HepG2 (cell line): ENCODE data around the gene LMAN2. TPM values are rescaled to one million over a fixed set of nuclear protein-coding genes. Genes with fewer than 3 reads are reported as not detected.

Source experiments
- ATAC-seq: fragments of 200-7000 bp; cut with Tn5 transposase; 3 replicates; pipeline ENCODE4 v1.9.1; 2020; ENCODE audit warnings: mild to moderate bottlenecking, moderate library complexity
- BruUV-seq: library from RNA; stranded (reverse); fragments of 400-500 nt; replicated peaks from 2 replicates; lab custom pipeline; 2021; lab: Mats Ljungman, UMichigan
- CTCF ChIA-PET: fragments of 300-600 bp; formaldehyde crosslinking; extraction: SDS; loops from one replicate; lab custom pipeline; 2021; ENCODE audit warnings: low total read pairs, inconsistent platforms, low intra/inter-chr PET ratio; lab: Yijun Ruan, JAX
- POLR2A ChIA-PET: fragments of 350-600 bp; sonication (Branson Sonifier 250); formaldehyde crosslinking; loops from one replicate; lab custom pipeline; 2020; ENCODE audit warnings: antibody characterized with exemption, inconsistent platforms; lab: Yijun Ruan, JAX
- DNase-seq: peaks from one replicate; pipeline ENCODE4 v3.0.0-alpha.2; 2015; ENCODE audit warnings: low spot score
- FAIRE-seq: peaks from 3 replicates; lab custom pipeline; 2011; peaks lifted over from hg19 to GRCh38; lab: Jason Lieb, UNC
- H2AFZ ChIP-seq: one replicate; pipeline ENCODE4 v1.6.1; 2011; ENCODE audit warnings: low read length, inconsistent platforms
- H3K27ac ChIP-seq: fragments of 300-600 bp; 3 replicates; pipeline ENCODE4 v1.8.0; 2011; ENCODE audit warnings: mixed run types, mild to moderate bottlenecking, mixed read lengths, low read length, inconsistent platforms; ENCODE audit not compliant: insufficient read depth; ENCODE audit errors: extremely low read length
- H3K27me3 ChIP-seq, 2 experiments: fragments of 200-600 bp in 1 of 2; 2 replicates in 1 of 2; 3 replicates in 1 of 2; pipeline versions ENCODE4 v1.6.0 to v1.8.0; 2011; ENCODE audit warnings: low read length in 2 of 2, mild to moderate bottlenecking in 2 of 2, moderate library complexity in 2 of 2, inconsistent platforms in 1 of 2; ENCODE audit not compliant: insufficient read depth in 2 of 2, control insufficient read depth in 1 of 2
- H3K36me3 ChIP-seq, 2 experiments: fragments of 200-600 bp in 1 of 2; replicated peaks in 1 of 2; 2 replicates in 1 of 2; 3 replicates in 1 of 2; pipeline versions ENCODE4 v1.5.1 to v1.8.0; 2011; ENCODE audit warnings: low read length in 2 of 2, inconsistent platforms in 1 of 2; ENCODE audit not compliant: insufficient read depth in 2 of 2, control insufficient read depth in 1 of 2
- H3K4me1 ChIP-seq: 2 replicates; pipeline ENCODE4 v1.5.1; 2012; ENCODE audit warnings: low read length, inconsistent platforms; ENCODE audit not compliant: insufficient read depth
- H3K4me2 ChIP-seq: 2 replicates; pipeline ENCODE4 v1.6.0; 2011; ENCODE audit warnings: low read depth, low read length, inconsistent platforms
- H3K4me3 ChIP-seq, 3 experiments: fragments of 200-600 bp in 1 of 3; sonication (generic), shearing (Covaris generic) in 1 of 3; replicated peaks in 1 of 3; 2 replicates each; pipeline ENCODE4 v1.5.1; 2011 to 2016; ENCODE audit warnings: low read length in 3 of 3, inconsistent platforms in 2 of 3, low read depth in 2 of 3, mild to moderate bottlenecking in 2 of 3, control low read depth in 1 of 3, mixed read lengths in 1 of 3; ENCODE audit not compliant: insufficient read depth in 1 of 3
- H3K79me2 ChIP-seq: one replicate; pipeline ENCODE4 v1.6.1; 2011; ENCODE audit warnings: low read length, inconsistent platforms; ENCODE audit not compliant: insufficient read depth
- H3K9ac ChIP-seq: 2 replicates; pipeline ENCODE4 v1.6.0; 2011; ENCODE audit warnings: mild to moderate bottlenecking, low read depth, low read length, inconsistent platforms; ENCODE audit not compliant: insufficient read depth
- H3K9me3 ChIP-seq: 2 replicates; pipeline ENCODE4 v1.5.1; 2012; ENCODE audit warnings: mild to moderate bottlenecking, low read length
- H4K20me1 ChIP-seq: 2 replicates; pipeline ENCODE4 v1.6.0; 2011; ENCODE audit warnings: inconsistent platforms, mild to moderate bottlenecking, low read length, moderate library complexity; ENCODE audit not compliant: insufficient read depth
- AGO2 ChIP-seq: fragments of 200-400 bp; formaldehyde crosslinking; optimal IDR thresholded peaks from 2 replicates; pipeline ENCODE3; 2017; ENCODE audit warnings: mild to moderate bottlenecking, low read depth, low read length, moderate library complexity
- GABPA ChIP-seq, 2 experiments: IDR thresholded peaks; 2 replicates each; pipeline ENCODE4 v1.6.1; 2011 to 2016; ENCODE audit warnings: low read depth in 2 of 2, low read length in 1 of 2, missing biosample characterization in 1 of 2, missing genetic modification characterization in 1 of 2
- HNRNPL ChIP-seq: fragments of 200-400 bp; formaldehyde crosslinking; IDR thresholded peaks from 2 replicates; pipeline ENCODE4 v1.6.1; 2017; ENCODE audit warnings: mild to moderate bottlenecking, low read depth, low read length
- PPARG ChIP-seq: conservative IDR thresholded peaks from 2 replicates; pipeline ENCODE4 v1.6.1; 2016; ENCODE audit warnings: missing biosample characterization, missing genetic modification reagents
- RBFOX2 ChIP-seq: fragments of 200-400 bp; formaldehyde crosslinking; IDR thresholded peaks from 2 replicates; pipeline ENCODE4 v1.6.1; 2017; ENCODE audit warnings: low read depth, mild to moderate bottlenecking, low read length
- SMARCC2 ChIP-seq: fragments of 450-650 bp; IDR thresholded peaks from 2 replicates; pipeline ENCODE4 v1.6.1; 2017; ENCODE audit warnings: antibody characterized with exemption, mild to moderate bottlenecking
- TMF1 ChIP-seq: sonication (generic); formaldehyde crosslinking; IDR thresholded peaks from 2 replicates; pipeline ENCODE4 v1.8.1; 2022; ENCODE audit warnings: low read depth, missing genetic modification reagents
- ZNF703 ChIP-seq: sonication (generic); formaldehyde crosslinking; IDR thresholded peaks from 2 replicates; pipeline ENCODE4 v1.5.1; 2020; ENCODE audit warnings: missing genetic modification reagents, mild to moderate bottlenecking, moderate library complexity, borderline replicate concordance
- WGBS: methylation state at CpG from one replicate; pipeline ENCODE4 v1.1.6; 2017; ENCODE audit warnings: low lambda C conversion rate; 5-methylcytosine and 5-hydroxymethylcytosine counted together
- in situ Hi-C: cut with HindIII; loops from 2 replicates; pipeline ENCODE4 v1.10.0; 2017; ENCODE audit warnings: low pct_unique_long_range_greater_than_20kb; ENCODE audit not compliant: extremely low pct_ligation_motif_present
- intact Hi-C: fragments of 100-400 bp; cut with micrococcal nuclease; formaldehyde crosslinking; loops from one replicate; pipeline ENCODE4 v1.10.0; 2022; ENCODE audit not compliant: unreplicated experiment
- polyA plus RNA-seq, 8 experiments: library from polyadenylated mRNA; depleted of rRNA in 3 of 8; stranded (reverse) in 7 of 8; unstranded in 1 of 8; fragments of >200 nt; fragmentation: Illumina TruSeq in 4 of 8; extraction: Trizol in 4 of 8; gene quantifications; 2 replicates each; pipeline versions ENCODE4 v1.2.1 to v1.2.3, GENCODE V29; 2011 to 2016; ENCODE audit warnings: low read depth in 4 of 8, missing spikeins in 1 of 8, mixed read lengths in 1 of 8; ENCODE audit not compliant: insufficient read depth in 1 of 8
- total RNA-seq, 5 experiments: library from RNA; depleted of rRNA; stranded (reverse); fragments of >200 nt; fragmentation: Illumina TruSeq; extraction: Trizol; gene quantifications; 2 replicates each; pipeline ENCODE4 v1.2.3, GENCODE V29; 2016; ENCODE audit warnings: low read depth in 1 of 5
- TF ChIP-seq, protein P1 (sequence below): sonication (generic); formaldehyde crosslinking; IDR thresholded peaks from 2 replicates; pipeline ENCODE4 v1.8.0; 2022; ENCODE audit warnings: missing genetic modification reagents, low read depth, mild to moderate bottlenecking, borderline replicate concordance

LMAN2 gene
- total and polyA plus RNA-seq, 2 of the 13 experiments (the other 11 are each of a cell fraction or from before 2014, with no cell fraction given) = 191 to 197 TPM

DNA sequence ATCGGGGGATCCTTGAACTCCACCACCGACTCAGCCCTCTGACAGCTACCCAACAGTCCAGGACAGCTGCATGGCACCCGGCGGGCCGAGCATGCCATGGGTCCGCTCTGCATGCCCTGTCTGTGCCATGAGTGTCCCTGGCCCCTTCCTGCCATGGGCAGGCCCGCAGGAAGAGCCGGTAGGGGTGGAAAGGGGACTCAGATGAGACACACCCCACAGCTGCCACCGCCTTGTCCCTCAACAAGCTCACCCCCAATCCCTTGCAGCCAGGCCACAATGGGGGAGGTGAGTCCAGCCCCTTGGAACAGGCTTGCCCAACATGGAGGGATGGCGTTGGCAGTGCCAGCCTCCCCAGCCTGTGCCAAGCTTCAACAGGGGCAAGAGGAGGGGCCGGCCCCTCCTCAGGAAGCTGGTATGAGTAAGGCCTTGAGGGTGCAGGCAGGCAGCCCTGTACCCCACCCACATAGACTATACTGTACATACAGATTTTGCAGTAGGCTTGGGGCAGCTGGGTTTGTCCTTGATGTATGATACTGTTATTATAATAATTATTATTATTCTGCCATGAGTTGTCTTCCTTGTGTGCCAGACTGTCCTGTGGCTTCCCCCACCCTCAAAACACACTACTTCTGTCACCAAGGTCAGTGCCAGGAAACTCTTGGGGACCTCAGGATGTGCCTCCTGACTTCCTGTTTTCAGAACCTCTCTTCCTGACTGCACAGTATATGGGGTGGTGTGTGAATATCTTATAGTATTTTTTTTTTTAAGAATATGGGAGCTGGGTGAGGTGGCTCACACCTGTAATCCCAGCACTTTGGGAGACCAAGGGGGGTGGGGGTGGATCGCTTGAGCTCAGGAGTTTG is 20.8 kb upstream of the LMAN2 start:
- Histone ChIP-seq H3K36me3 (0 out of 5 replicates have a peak, but pooled peaks cover 0 to 4% of the 10 kb centered on the region in 2 experiments), H3K4me1 (peaks cover 74% of the 10 kb centered on the region), H3K79me2 (peaks cover 8% of the 10 kb centered on the region), H3K9ac (peak overlapping the region; percentile 92), H3K4me3 (peak overlapping the region in 2 of 3 experiments; percentile 74 to 92; a peak in 4 of 6 replicates), H3K4me2 (peak overlapping the region; percentile 100)
- intact Hi-C loops = no loop called here
- ATAC-seq (no peak), FAIRE-seq (no peak), DNase-seq (no peak)
- WGBS = 100% methylated on average over 2 of the region's 12 CpGs
- in situ Hi-C loops = loop anchor here (25.0 kb wide), 1 partner anchor 835 kb away; the partner anchor contains the start of genes CDHR2 and RNF44
- TF ChIP-seq GABPA (IDR thresholded peaks at IDR 0.05; ENCODE audit: low read depth, low read length) = no peak
- peak; percentile 47; the same call in 1 of the 2 replicates for TF ChIP-seq GABPA (CRISPR knock-in tag; IDR thresholded peaks at IDR 0.05; ENCODE audit: low read depth)
- no peak for TF ChIP-seq TMF1 (CRISPR knock-in tag)
- TF ChIP-seq SMARCC2 = no peak
- peak; percentile 82 for TF ChIP-seq HNRNPL
- TF ChIP-seq AGO2 = peak; percentile 61
- no peak for TF ChIP-seq PPARG
- TF ChIP-seq RBFOX2 = peak; percentile 39; the same call in 1 of the 2 replicates
- no peak for TF ChIP-seq ZNF703
- TF ChIP-seq, protein P1, sequence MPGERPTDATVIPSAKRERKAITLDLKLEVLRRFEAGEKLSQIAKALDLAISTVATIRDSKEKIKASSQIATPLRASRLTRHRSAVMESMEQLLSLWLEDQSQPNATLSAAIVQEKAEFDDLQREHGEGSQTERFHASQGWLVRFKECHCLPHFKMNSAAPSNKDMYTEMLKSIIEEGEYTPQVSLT (CRISPR knock-in tag) = no peak
- TF ChIP-seq, all 625 proteins: peak for 4
- Histone ChIP-seq H4K20me1 (no peaks in the 10 kb centered on the region), H3K27me3 (no peaks in the 10 kb centered on the region; a peak in 1 of 5 replicates), H3K27ac (no peak overlapping the region), H2AFZ (no peak overlapping the region), H3K9me3 (no peaks in the 10 kb centered on the region)
- BruUV-seq = no TSS peak
- ChIA-PET POLR2A (interaction anchor here (1.3 to 4.7 kb wide), 6 partner anchors 11 to 83 kb away, joined by 5 to 84 read pairs (median 16); partner anchors contain the start of genes F12, LMAN2 and SLC34A1), CTCF (interaction anchor here (2.0 kb wide), 1 partner anchor 18 kb away, joined by 19 read pairs; no protein-coding TSS in a partner anchor)
